Tibial artery (tissue), 4 donors: Measurements from ENCODE around the gene RPS24.
A peak's percentile ranks its signal among the peaks of the same experiment; 100 is the strongest.
"Not testable (repeated sequence)": the region's sequence is repeated elsewhere in the genome, so short reads cannot be mapped to it uniquely, and the experiment has no call there.

Experiments
- DNase-seq, 2 donors: peaks; one replicate each; pipeline ENCODE4 v3.0.0-alpha.2; 2019
- H3K27ac ChIP-seq, 2 donors: fragments of 200-600 bp; sonication (generic) in 1 of 2; 1 replicate in 1 of 2; 2 replicates in 1 of 2; pipeline ENCODE4 v1.5.1; 2018 to 2019; ENCODE audit warnings: mild to moderate bottlenecking in 1 of 2
- H3K27me3 ChIP-seq, 2 donors: fragments of 200-600 bp; sonication (generic) in 1 of 2; one replicate each; pipeline versions ENCODE4 v1.5.1 to v1.6.0; 2016 to 2019
- H3K36me3 ChIP-seq, 3 donors: fragments of 200-600 bp; sonication (generic) in 2 of 3; one replicate each; pipeline ENCODE4 v1.5.1; 2016 to 2019; ENCODE audit warnings: mild to moderate bottlenecking in 2 of 3
- H3K4me1 ChIP-seq, 4 donors: fragments of 200-600 bp; sonication (generic) in 2 of 4; 1 replicate in 3 of 4; 2 replicates in 1 of 4; pipeline ENCODE4 v1.5.1; 2016 to 2019
- H3K4me3 ChIP-seq, 2 donors: fragments of 200-600 bp; sonication (generic) in 1 of 2; 1 replicate in 1 of 2; 2 replicates in 1 of 2; pipeline ENCODE4 v1.5.1; 2018 to 2019; ENCODE audit warnings: mild to moderate bottlenecking in 2 of 2
- H3K9me3 ChIP-seq, 3 donors: fragments of 200-600 bp; sonication (generic) in 1 of 3; one replicate each; pipeline ENCODE4 v1.5.1; 2016 to 2019
- intact Hi-C: fragments of 100-400 bp; cut with DNase I; formaldehyde crosslinking; loops from one replicate; pipeline ENCODE4 v1.15.0; 2023; ENCODE audit warnings: low total_unique reads
- TF ChIP-seq, protein P1 (sequence below), 2 experiments: fragments of 200-600 bp in 1 of 2; fragments of 450-650 bp in 1 of 2; IDR thresholded peaks; one replicate each; pipeline ENCODE4 v1.5.1; 2017 to 2019; ENCODE audit warnings: antibody characterized with exemption in 2 of 2, mild to moderate bottlenecking in 1 of 2, moderate library complexity in 1 of 2

RPS24 gene

DNA sequence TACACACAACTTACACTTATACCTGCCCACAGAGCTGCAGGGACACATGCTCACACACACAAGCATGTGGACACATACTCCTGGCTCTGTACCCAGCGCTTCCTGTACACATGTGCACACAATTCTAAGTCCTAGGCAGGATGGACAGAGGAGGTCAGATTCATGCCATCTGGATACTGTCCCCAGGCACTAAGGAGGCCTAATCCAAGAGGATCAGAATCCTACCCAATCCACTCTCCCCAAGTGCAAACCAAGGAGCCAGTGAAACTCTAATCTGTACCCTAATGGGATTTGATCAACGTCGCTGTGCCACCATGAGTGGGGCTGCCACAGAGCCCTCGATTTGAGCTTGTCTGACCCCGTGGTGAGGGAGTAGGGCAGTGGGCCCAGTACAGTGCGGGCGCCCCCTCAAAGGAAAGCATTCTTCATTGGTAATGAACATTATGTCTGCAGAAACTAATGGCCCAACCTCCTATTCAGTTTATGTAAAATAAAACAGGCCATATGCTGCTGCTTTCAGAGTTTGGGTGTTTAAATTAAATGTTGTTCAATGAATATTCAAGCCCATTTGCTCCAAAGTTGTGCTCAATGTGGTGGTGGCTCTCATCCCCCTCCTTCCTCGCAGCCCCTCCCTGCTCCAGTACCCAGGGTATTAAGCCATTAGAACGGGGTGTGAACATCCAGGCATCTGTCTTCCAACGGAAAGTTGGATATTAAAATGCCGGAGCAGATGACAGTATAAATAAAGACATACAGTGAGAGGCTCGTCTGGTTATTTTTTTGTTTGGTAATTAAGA, 26.4 kb downstream of the RPS24 start:
- no peaks in the 10 kb centered on the region for H3K27me3 ChIP-seq
- no peaks in the 10 kb centered on the region for H3K4me1 ChIP-seq
- intact Hi-C loops = no loop called here
- DNase-seq = no peak
- H3K4me3 ChIP-seq = no peak overlapping the region
- TF ChIP-seq, protein P1, sequence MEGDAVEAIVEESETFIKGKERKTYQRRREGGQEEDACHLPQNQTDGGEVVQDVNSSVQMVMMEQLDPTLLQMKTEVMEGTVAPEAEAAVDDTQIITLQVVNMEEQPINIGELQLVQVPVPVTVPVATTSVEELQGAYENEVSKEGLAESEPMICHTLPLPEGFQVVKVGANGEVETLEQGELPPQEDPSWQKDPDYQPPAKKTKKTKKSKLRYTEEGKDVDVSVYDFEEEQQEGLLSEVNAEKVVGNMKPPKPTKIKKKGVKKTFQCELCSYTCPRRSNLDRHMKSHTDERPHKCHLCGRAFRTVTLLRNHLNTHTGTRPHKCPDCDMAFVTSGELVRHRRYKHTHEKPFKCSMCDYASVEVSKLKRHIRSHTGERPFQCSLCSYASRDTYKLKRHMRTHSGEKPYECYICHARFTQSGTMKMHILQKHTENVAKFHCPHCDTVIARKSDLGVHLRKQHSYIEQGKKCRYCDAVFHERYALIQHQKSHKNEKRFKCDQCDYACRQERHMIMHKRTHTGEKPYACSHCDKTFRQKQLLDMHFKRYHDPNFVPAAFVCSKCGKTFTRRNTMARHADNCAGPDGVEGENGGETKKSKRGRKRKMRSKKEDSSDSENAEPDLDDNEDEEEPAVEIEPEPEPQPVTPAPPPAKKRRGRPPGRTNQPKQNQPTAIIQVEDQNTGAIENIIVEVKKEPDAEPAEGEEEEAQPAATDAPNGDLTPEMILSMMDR (IDR thresholded peaks at IDR 0.05) = no peak
- H3K36me3 ChIP-seq = no peaks in the 10 kb centered on the region
- no peaks in the 10 kb centered on the region for H3K9me3 ChIP-seq
- H3K27ac ChIP-seq = no peak overlapping the region

DNA sequence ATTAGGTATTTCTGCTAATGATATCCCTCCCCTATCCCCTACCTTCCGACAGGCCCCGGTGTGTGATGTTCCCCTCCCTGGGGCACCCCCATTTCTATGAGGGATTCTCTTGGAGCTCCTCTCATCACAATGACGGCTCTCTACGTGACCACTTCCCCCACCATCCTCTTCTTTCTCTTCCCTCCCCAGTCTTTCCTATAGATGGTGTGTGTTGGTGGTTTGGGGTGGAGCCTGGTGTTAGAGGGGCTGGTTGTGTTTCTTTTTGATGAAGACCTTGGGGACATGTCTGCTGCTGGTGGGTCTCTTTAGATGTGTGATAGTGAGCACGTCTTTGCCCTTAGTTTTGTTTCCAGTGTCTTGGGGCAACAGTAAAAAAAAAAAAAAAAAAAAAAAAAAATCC, 28.6 kb downstream of the RPS24 start:
- TF ChIP-seq, protein P1 (IDR thresholded peaks at IDR 0.05) = no peak
- DNase-seq = no peak
- H3K36me3 ChIP-seq = no peaks in the 10 kb centered on the region
- no peak overlapping the region for H3K27ac ChIP-seq
- no peaks in the 10 kb centered on the region for H3K9me3 ChIP-seq
- no peaks in the 10 kb centered on the region for H3K27me3 ChIP-seq
- intact Hi-C loops = no loop called here
- no peak overlapping the region for H3K4me3 ChIP-seq
- H3K4me1 ChIP-seq = no peaks in the 10 kb centered on the region

DNA sequence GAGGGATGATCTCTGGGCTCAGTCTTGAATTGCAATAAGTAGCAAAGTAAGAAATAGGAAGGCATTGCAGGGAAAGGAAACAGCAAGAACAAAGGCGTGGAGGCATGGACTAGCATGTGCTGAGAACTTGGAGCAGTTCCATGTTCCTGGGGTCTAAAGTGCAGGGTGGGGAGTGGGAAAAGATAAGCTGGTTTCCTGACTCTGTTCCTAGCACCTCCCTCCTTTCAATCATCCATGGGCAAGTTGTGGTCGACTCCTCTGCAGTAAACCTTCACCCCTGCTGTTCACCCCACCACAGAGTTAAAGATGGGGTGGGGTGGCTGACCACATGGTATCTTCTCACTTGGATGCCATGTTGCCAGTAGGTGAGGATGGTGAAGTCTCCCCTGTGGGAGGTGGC, 29.6 kb downstream of the RPS24 start:
- no peaks in the 10 kb centered on the region for H3K27me3 ChIP-seq
- no peak for DNase-seq
- no peak overlapping the region for H3K27ac ChIP-seq
- H3K4me3 ChIP-seq = no peak overlapping the region
- no peaks in the 10 kb centered on the region for H3K36me3 ChIP-seq
- H3K4me1 ChIP-seq = no peaks in the 10 kb centered on the region
- no peaks in the 10 kb centered on the region for H3K9me3 ChIP-seq
- TF ChIP-seq, protein P1 (IDR thresholded peaks at IDR 0.05) = no peak
- intact Hi-C loops = no loop called here

DNA sequence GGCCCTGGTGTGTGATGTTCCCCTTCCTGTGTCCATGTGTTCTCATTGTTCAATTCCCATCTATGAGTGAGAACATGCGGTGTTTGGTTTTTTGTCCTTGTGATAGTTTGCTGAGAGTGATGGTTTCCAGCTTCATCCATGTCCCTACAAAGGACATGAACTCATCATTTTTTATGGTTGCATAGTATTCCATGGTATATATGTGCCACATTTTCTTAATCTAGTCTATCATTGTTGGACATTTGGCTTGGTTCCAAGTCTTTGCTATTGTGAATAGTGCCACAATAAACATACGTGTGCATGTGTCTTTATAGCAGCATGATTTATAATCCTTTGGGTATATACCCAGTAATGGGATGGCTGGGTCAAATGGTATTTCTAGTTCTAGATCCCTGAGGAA, 31.3 kb downstream of the RPS24 start:
- H3K4me3 ChIP-seq, DNase-seq, intact Hi-C loops, H3K9me3 ChIP-seq, H3K36me3 ChIP-seq, H3K27me3 ChIP-seq, H3K4me1 ChIP-seq, H3K27ac ChIP-seq: not testable (repeated sequence)

DNA sequence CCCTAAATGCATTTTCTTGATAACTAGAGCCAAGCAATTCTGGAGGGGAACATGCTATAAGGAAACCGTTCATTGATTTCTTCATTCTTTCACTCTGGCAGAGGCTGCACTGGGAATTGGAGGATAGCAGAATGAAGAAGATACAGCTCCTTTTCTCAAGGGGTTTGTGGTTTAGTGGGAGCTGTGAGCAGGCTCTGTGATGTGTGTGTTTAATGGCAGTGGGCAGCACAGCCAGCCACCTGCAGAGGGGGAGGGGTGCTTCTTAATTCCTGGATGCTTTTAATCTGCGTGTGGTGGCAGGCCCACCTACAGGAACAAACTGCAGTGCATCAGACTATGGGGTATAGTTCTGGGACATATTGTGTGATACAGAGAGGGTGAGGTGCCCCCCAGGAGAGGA, 31.9 kb downstream of the RPS24 start:
- no peaks in the 10 kb centered on the region for H3K27me3 ChIP-seq
- H3K4me3 ChIP-seq = no peak overlapping the region
- no peak for DNase-seq
- H3K4me1 ChIP-seq = no peaks in the 10 kb centered on the region
- TF ChIP-seq, protein P1 (IDR thresholded peaks at IDR 0.05) = no peak
- no peaks in the 10 kb centered on the region for H3K9me3 ChIP-seq
- no peak overlapping the region for H3K27ac ChIP-seq
- intact Hi-C loops = no loop called here
- no peaks in the 10 kb centered on the region for H3K36me3 ChIP-seq

DNA sequence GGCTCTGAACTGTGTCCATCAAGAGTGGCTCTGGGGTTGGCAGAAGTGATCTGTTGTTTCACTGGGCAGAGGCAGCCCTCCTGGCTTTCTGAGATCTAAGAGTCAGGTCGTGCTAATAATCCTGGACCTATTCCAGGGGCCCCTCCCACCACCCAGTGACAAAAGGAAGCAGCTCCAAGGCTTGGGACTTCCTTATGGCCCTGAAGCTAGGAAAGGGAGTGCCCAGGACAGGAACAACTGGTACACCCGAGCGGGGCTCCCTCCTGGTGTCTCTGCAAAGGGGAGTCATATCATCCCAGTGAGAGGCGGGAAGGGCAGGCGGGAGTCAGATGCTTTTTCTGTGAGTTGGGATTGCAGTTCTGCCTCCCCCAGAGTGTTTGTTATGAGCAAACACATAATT, 32.3 kb downstream of the RPS24 start:
- H3K4me3 ChIP-seq = no peak overlapping the region
- H3K27me3 ChIP-seq = no peaks in the 10 kb centered on the region
- H3K4me1 ChIP-seq = no peaks in the 10 kb centered on the region
- no peaks in the 10 kb centered on the region for H3K36me3 ChIP-seq
- no peak overlapping the region for H3K27ac ChIP-seq
- peak in 1 of 2 donors; percentile 25 for DNase-seq
- TF ChIP-seq, protein P1 (IDR thresholded peaks at IDR 0.05) = no peak
- intact Hi-C loops = no loop called here
- no peaks in the 10 kb centered on the region for H3K9me3 ChIP-seq
